ENCODE measurements around the gene RAI1. TPM values are rescaled to one million over a fixed set of nuclear protein-coding genes. Genes with fewer than 3 reads are reported as not detected.
A peak's percentile ranks its signal among the peaks of the same experiment; 100 is the strongest.

The RAI1 gene
- total RNA-seq, 1 experiment from 2014 or later = 46.8 TPM

DNA sequence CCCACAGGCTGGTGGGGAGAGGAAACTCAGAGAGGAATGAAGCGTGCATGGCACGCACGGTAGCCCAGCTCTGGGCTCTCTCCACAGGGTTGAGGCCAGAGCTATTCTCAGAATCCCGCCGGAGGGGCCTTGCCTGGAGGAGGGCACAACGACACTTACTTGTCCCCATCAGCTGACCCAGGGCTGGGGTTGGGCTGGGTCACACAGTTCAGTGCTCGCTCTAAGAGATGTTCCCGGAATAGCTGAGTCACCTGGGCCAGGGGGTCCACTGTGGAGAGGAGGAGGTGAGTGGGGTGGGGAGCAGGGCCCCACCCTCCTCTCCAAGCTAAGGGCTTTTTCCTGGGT lies 133.8 kb downstream of the RAI1 start:
- no peak for DNase-seq (ENCODE audit: low spot score)
- Histone ChIP-seq H3K36me3 (ENCODE audit: insufficient read depth, low read length, poor library complexity, severe bottlenecking) (peaks cover 95% of the 10 kb centered on the region), H3K4me1 (ENCODE audit: insufficient read depth, low read length, poor library complexity, severe bottlenecking) (peaks cover 55% of the 10 kb centered on the region), H3K27ac (ENCODE audit: low read depth, low read length, poor library complexity, severe bottlenecking) (peak overlapping the region; percentile 66), H3K9me3 (ENCODE audit: low read depth, low read length, poor library complexity, severe bottlenecking) (no peaks in the 10 kb centered on the region), H3K27me3 (replicated peaks; ENCODE audit: insufficient read depth, low read depth, low read length, poor library complexity) (no peaks in the 10 kb centered on the region), H3K4me3 (ENCODE audit: low read depth, low read length, poor library complexity, severe bottlenecking) (no peak overlapping the region)
- ChIA-PET POLR2A (ENCODE audit: low non-redundant PET) (no interaction called here), CTCF (interaction anchor here (0.6 kb wide), 1 partner anchor 10 kb away, joined by 3 read pairs; no protein-coding TSS in a partner anchor)
- BruUV-seq (replicated peaks) = no TSS peak
- TF ChIP-seq EZH2 (IDR thresholded peaks at IDR 0.05; ENCODE audit: borderline replicate concordance, low read depth, low read length, poor library complexity, severe bottlenecking) = no peak
- TF ChIP-seq, protein P1, sequence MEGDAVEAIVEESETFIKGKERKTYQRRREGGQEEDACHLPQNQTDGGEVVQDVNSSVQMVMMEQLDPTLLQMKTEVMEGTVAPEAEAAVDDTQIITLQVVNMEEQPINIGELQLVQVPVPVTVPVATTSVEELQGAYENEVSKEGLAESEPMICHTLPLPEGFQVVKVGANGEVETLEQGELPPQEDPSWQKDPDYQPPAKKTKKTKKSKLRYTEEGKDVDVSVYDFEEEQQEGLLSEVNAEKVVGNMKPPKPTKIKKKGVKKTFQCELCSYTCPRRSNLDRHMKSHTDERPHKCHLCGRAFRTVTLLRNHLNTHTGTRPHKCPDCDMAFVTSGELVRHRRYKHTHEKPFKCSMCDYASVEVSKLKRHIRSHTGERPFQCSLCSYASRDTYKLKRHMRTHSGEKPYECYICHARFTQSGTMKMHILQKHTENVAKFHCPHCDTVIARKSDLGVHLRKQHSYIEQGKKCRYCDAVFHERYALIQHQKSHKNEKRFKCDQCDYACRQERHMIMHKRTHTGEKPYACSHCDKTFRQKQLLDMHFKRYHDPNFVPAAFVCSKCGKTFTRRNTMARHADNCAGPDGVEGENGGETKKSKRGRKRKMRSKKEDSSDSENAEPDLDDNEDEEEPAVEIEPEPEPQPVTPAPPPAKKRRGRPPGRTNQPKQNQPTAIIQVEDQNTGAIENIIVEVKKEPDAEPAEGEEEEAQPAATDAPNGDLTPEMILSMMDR (conservative IDR thresholded peaks at IDR 0.05; ENCODE audit: low read depth, low read length) = no peak
- intact Hi-C loops (cut with micrococcal nuclease; ENCODE audit: unreplicated experiment) = no loop called here

DNA sequence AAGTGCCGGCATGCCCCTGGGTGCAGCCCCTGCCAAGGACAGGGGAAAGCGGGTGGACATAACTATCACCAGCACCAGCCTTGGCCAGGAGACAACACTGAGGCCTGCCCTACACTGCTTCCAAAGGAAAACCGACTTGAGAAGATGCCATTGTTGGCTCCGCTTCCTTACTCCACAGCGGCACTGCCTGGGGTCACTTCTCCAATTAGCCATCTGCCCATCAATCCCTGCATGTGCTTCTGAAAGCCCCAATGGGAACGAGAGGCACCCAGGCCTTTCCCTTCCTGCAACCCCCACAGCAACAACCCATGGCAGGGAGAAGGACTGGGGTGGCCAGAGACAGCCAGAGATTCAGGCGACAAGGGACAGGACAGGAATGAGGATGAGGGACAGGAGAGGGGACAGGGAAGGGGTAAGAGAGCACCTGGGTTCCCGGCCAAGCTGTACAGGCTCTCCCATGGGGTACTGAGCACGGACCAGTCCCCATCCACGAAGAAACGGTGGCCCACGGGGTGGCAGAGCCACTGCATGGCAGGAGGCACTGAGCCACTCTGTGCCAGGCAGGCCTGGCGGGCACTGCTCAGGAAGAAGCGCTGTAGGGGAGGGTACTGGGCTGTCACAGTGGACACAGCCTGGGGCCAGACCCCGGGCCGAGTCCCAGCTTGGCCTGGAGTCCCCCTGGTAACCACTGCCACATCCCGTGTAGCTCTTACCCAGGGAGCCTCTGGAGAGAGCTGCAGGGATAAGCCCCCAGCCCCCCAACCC lies 134.4 kb downstream of the RAI1 start:
- Histone ChIP-seq H3K4me3 (ENCODE audit: low read depth, low read length, poor library complexity, severe bottlenecking) (no peak overlapping the region), H3K4me1 (ENCODE audit: insufficient read depth, low read length, poor library complexity, severe bottlenecking) (peaks cover 55% of the 10 kb centered on the region), H3K27ac (ENCODE audit: low read depth, low read length, poor library complexity, severe bottlenecking) (peak overlapping the region; percentile 66), H3K27me3 (replicated peaks; ENCODE audit: insufficient read depth, low read depth, low read length, poor library complexity) (no peaks in the 10 kb centered on the region), H3K36me3 (ENCODE audit: insufficient read depth, low read length, poor library complexity, severe bottlenecking) (peaks cover 97% of the 10 kb centered on the region), H3K9me3 (ENCODE audit: low read depth, low read length, poor library complexity, severe bottlenecking) (no peaks in the 10 kb centered on the region)
- TF ChIP-seq, protein P1 (conservative IDR thresholded peaks at IDR 0.05; ENCODE audit: low read depth, low read length) = no peak
- TF ChIP-seq EZH2 (IDR thresholded peaks at IDR 0.05; ENCODE audit: borderline replicate concordance, low read depth, low read length, poor library complexity, severe bottlenecking) = no peak
- no TSS peak for BruUV-seq (replicated peaks)
- ChIA-PET POLR2A (ENCODE audit: low non-redundant PET) (no interaction called here), CTCF (interaction anchor here (0.6 kb wide), 1 partner anchor 11 kb away, joined by 3 read pairs; no protein-coding TSS in a partner anchor)
- intact Hi-C loops (cut with micrococcal nuclease; ENCODE audit: unreplicated experiment) = no loop called here
- DNase-seq (ENCODE audit: low spot score) = no peak

DNA sequence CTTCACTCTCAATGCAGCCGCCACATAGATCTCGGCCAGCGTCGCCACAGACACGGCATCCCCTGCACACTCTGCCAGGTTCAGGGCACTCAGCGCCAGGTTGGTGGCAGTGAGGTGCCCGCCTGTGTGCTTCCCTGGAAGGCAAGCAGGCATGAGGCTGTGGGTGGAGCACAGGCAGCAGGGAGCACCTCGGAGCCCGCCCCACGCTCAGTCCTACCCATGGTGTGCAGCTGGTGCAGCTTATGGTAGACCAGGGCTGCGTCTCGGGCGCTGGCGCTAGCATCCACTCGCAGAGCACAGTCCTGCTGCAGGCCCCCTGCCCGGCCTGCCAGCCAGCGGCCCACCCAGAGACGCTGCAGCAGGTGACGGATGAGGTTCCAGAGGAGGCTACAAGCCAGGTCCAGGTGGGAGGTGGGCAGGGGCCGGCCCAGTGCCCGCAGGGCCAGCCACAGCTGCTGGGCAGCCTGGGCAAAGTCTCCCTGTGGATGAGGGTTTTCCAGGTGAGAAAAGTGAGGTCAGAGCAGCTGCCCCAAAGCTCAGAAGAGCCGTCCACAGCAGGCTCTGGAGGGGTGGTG lies 135.1 kb downstream of the RAI1 start:
- Histone ChIP-seq H3K9me3 (ENCODE audit: low read depth, low read length, poor library complexity, severe bottlenecking) (no peaks in the 10 kb centered on the region), H3K4me3 (ENCODE audit: low read depth, low read length, poor library complexity, severe bottlenecking) (no peak overlapping the region), H3K27me3 (replicated peaks; ENCODE audit: insufficient read depth, low read depth, low read length, poor library complexity) (no peaks in the 10 kb centered on the region), H3K27ac (ENCODE audit: low read depth, low read length, poor library complexity, severe bottlenecking) (no peak overlapping the region), H3K36me3 (ENCODE audit: insufficient read depth, low read length, poor library complexity, severe bottlenecking) (peaks cover 95% of the 10 kb centered on the region), H3K4me1 (ENCODE audit: insufficient read depth, low read length, poor library complexity, severe bottlenecking) (peaks cover 55% of the 10 kb centered on the region)
- ChIA-PET CTCF (no interaction called here), POLR2A (ENCODE audit: low non-redundant PET) (no interaction called here)
- intact Hi-C loops (cut with micrococcal nuclease; ENCODE audit: unreplicated experiment) = no loop called here
- BruUV-seq (replicated peaks) = no TSS peak
- TF ChIP-seq EZH2 (IDR thresholded peaks at IDR 0.05; ENCODE audit: borderline replicate concordance, low read depth, low read length, poor library complexity, severe bottlenecking) = no peak
- TF ChIP-seq, protein P1 (conservative IDR thresholded peaks at IDR 0.05; ENCODE audit: low read depth, low read length) = no peak
- DNase-seq (ENCODE audit: low spot score) = no peak
